CD4-positive, alpha-beta T cell treated with Interleukin-15 for 1 hour (primary cell): ENCODE measurements around the gene ARMC3.
A peak's percentile ranks its signal among the peaks of the same experiment; 100 is the strongest.
"Not testable (repeated sequence)": the region's sequence is repeated elsewhere in the genome, so short reads cannot be mapped to it uniquely, and the experiment has no call there.

Experiments used
- DNase-seq: peaks from one replicate; pipeline ENCODE4 v3.0.0-alpha.2; 2020

The ARMC3 gene

GRCh38 chr10:22927661-22928403 is at the start of gene ARMC3:
ARMC3 (plus strand) TSS chr10:22928053; CDS start chr10:22931997, 3,944 bp downstream.
- DNase-seq, result peak; percentile 83

GRCh38 chr10:22891797-22892196 is 36.1 kb upstream of the ARMC3 start:
- no peak for DNase-seq

- DNase-seq, result no peak
Observed at GRCh38 chr10:22893781-22894180, 34.1 kb upstream of the ARMC3 start.

GRCh38 chr10:22894714-22895113 is 33.1 kb upstream of the ARMC3 start:
- DNase-seq, result no peak

GRCh38 chr10:22895252-22895651 is 32.6 kb upstream of the ARMC3 start:
- no peak for DNase-seq

GRCh38 chr10:22897371-22897770 is 30.5 kb upstream of the ARMC3 start:
- no peak for DNase-seq

- no peak for DNase-seq
Observed at GRCh38 chr10:22899307-22899706, 28.5 kb upstream of the ARMC3 start.

- DNase-seq, result no peak
Observed at GRCh38 chr10:22899775-22900174, 28.1 kb upstream of the ARMC3 start.

- no peak for DNase-seq
Observed at GRCh38 chr10:22900841-22901601, 26.8 kb upstream of the ARMC3 start.

GRCh38 chr10:22902147-22902546 is 25.7 kb upstream of the ARMC3 start:
- DNase-seq, result not testable (repeated sequence)

GRCh38 chr10:22903694-22904093 is 24.2 kb upstream of the ARMC3 start:
- DNase-seq, result no peak

GRCh38 chr10:22906767-22907166 is 21.1 kb upstream of the ARMC3 start:
- no peak for DNase-seq

- DNase-seq, result no peak
Observed at GRCh38 chr10:22908837-22909236, 19.0 kb upstream of the ARMC3 start.

- DNase-seq, result not testable (repeated sequence)
Observed at GRCh38 chr10:22909673-22910072, 18.2 kb upstream of the ARMC3 start.

GRCh38 chr10:22911067-22911466 is 16.8 kb upstream of the ARMC3 start:
- no peak for DNase-seq

GRCh38 chr10:22911889-22912762 is 15.7 kb upstream of the ARMC3 start:
- DNase-seq, result no peak

GRCh38 chr10:22912763-22913384 is 15.0 kb upstream of the ARMC3 start:
- DNase-seq, result no peak

- DNase-seq, result no peak
Observed at GRCh38 chr10:22913474-22914092, 14.3 kb upstream of the ARMC3 start.

- DNase-seq, result no peak
Observed at GRCh38 chr10:22915314-22915713, 12.5 kb upstream of the ARMC3 start.

- DNase-seq, result no peak
Observed at GRCh38 chr10:22925088-22925487, 2.8 kb upstream of the ARMC3 start.

GRCh38 chr10:22927166-22927565 is 687 bp upstream of the ARMC3 start:
- DNase-seq, result no peak

- not testable (repeated sequence) for DNase-seq
Observed at GRCh38 chr10:22929053-22929452, 1.2 kb downstream of the ARMC3 start.
